ENCODE measurements around the gene SLC28A3. TPM values are rescaled to one million over a fixed set of nuclear protein-coding genes. Genes with fewer than 3 reads are reported as not detected.

SLC28A3 gene
- total and polyA plus RNA-seq, 2 experiments from 2014 or later = not detected

DNA sequence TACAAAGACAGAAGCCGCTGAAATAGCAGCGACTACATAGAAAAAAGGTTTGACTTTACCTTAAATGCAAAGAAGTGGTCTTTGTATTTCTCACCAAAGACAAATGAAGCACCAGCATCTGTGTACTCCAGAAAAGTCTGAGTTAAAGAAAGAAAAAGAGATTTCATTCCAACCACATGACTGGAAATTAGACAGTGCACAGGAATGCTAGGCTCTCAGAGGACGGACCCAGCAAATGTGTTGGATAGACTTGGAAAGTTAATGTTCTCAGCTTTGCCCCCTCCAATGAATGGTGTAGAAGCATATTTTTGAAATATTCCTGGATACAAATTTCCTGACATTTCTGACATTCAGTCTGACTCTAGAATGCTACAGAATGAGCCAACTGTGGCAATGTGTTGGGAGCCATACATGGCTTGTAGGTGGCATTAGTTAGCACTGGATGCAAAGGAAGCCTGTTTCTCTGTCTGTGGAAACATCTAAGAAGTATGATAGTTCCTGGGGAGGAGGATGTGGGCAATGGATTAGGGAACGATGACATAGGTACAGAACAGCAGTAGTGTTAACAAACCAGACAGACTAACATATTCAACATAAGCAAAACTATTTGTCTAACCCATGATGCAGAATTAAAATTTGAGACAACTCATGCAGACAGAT is 43.3 kb downstream of the SLC28A3 start (continued):
- TF ChIP-seq, protein P1, sequence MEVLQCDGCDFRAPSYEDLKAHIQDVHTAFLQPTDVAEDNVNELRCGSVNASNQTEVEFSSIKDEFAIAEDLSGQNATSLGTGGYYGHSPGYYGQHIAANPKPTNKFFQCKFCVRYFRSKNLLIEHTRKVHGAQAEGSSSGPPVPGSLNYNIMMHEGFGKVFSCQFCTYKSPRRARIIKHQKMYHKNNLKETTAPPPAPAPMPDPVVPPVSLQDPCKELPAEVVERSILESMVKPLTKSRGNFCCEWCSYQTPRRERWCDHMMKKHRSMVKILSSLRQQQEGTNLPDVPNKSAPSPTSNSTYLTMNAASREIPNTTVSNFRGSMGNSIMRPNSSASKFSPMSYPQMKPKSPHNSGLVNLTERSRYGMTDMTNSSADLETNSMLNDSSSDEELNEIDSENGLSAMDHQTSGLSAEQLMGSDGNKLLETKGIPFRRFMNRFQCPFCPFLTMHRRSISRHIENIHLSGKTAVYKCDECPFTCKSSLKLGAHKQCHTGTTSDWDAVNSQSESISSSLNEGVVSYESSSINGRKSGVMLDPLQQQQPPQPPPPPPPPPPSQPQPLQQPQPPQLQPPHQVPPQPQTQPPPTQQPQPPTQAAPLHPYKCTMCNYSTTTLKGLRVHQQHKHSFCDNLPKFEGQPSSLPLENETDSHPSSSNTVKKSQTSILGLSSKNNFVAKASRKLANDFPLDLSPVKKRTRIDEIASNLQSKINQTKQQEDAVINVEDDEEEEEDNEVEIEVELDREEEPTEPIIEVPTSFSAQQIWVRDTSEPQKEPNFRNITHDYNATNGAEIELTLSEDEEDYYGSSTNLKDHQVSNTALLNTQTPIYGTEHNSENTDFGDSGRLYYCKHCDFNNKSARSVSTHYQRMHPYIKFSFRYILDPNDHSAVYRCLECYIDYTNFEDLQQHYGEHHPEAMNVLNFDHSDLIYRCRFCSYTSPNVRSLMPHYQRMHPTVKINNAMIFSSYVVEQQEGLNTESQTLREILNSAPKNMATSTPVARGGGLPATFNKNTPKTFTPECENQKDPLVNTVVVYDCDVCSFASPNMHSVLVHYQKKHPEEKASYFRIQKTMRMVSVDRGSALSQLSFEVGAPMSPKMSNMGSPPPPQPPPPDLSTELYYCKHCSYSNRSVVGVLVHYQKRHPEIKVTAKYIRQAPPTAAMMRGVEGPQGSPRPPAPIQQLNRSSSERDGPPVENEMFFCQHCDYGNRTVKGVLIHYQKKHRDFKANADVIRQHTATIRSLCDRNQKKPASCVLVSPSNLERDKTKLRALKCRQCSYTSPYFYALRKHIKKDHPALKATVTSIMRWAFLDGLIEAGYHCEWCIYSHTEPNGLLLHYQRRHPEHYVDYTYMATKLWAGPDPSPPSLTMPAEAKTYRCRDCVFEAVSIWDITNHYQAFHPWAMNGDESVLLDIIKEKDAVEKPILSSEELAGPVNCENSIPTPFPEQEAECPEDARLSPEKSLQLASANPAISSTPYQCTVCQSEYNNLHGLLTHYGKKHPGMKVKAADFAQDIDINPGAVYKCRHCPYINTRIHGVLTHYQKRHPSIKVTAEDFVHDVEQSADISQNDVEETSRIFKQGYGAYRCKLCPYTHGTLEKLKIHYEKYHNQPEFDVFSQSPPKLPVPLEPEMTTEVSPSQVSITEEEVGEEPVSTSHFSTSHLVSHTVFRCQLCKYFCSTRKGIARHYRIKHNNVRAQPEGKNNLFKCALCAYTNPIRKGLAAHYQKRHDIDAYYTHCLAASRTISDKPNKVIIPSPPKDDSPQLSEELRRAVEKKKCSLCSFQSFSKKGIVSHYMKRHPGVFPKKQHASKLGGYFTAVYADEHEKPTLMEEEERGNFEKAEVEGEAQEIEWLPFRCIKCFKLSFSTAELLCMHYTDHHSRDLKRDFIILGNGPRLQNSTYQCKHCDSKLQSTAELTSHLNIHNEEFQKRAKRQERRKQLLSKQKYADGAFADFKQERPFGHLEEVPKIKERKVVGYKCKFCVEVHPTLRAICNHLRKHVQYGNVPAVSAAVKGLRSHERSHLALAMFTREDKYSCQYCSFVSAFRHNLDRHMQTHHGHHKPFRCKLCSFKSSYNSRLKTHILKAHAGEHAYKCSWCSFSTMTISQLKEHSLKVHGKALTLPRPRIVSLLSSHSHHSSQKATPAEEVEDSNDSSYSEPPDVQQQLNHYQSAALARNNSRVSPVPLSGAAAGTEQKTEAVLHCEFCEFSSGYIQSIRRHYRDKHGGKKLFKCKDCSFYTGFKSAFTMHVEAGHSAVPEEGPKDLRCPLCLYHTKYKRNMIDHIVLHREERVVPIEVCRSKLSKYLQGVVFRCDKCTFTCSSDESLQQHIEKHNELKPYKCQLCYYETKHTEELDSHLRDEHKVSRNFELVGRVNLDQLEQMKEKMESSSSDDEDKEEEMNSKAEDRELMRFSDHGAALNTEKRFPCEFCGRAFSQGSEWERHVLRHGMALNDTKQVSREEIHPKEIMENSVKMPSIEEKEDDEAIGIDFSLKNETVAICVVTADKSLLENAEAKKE (CRISPR knock-in tag; IDR thresholded peaks at IDR 0.05) = no peak
- TF ChIP-seq JUNB (IDR thresholded peaks at IDR 0.05; ENCODE audit: unreplicated experiment) = no peak
- no peak for TF ChIP-seq STAT1 (IDR thresholded peaks at IDR 0.05; ENCODE audit: unreplicated experiment)
- no peak for TF ChIP-seq EZH2 (IDR thresholded peaks at IDR 0.05; ENCODE audit: low read depth, unreplicated experiment)
- no peak for TF ChIP-seq NANOG (IDR thresholded peaks at IDR 0.05; ENCODE audit: borderline replicate concordance)
- TF ChIP-seq, protein P2, sequence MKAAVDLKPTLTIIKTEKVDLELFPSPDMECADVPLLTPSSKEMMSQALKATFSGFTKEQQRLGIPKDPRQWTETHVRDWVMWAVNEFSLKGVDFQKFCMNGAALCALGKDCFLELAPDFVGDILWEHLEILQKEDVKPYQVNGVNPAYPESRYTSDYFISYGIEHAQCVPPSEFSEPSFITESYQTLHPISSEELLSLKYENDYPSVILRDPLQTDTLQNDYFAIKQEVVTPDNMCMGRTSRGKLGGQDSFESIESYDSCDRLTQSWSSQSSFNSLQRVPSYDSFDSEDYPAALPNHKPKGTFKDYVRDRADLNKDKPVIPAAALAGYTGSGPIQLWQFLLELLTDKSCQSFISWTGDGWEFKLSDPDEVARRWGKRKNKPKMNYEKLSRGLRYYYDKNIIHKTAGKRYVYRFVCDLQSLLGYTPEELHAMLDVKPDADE (IDR thresholded peaks at IDR 0.05) = no peak
- no peak for TF ChIP-seq CREB1 (CRISPR knock-in tag; IDR thresholded peaks at IDR 0.05; ENCODE audit: low read depth)
- TF ChIP-seq ZNF331 (CRISPR knock-in tag; IDR thresholded peaks at IDR 0.05; ENCODE audit: low read depth) = no peak
- no peak for TF ChIP-seq POLR2AphosphoS5 (IDR thresholded peaks at IDR 0.05; ENCODE audit: low read depth)
- TF ChIP-seq, protein P3, sequence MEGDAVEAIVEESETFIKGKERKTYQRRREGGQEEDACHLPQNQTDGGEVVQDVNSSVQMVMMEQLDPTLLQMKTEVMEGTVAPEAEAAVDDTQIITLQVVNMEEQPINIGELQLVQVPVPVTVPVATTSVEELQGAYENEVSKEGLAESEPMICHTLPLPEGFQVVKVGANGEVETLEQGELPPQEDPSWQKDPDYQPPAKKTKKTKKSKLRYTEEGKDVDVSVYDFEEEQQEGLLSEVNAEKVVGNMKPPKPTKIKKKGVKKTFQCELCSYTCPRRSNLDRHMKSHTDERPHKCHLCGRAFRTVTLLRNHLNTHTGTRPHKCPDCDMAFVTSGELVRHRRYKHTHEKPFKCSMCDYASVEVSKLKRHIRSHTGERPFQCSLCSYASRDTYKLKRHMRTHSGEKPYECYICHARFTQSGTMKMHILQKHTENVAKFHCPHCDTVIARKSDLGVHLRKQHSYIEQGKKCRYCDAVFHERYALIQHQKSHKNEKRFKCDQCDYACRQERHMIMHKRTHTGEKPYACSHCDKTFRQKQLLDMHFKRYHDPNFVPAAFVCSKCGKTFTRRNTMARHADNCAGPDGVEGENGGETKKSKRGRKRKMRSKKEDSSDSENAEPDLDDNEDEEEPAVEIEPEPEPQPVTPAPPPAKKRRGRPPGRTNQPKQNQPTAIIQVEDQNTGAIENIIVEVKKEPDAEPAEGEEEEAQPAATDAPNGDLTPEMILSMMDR (conservative IDR thresholded peaks at IDR 0.05; ENCODE audit: low read depth in 2 of 2) = no peak

Measured in GM23338 (cell line).